Stimulated activated CD8-positive, alpha-beta memory T cell treated with anti-CD3 and anti-CD28 coated beads, Interleukin-12 subunit alpha, Interleukin-12 subunit beta, amount 100 ng/mL, for 4 hours (primary cell): ENCODE data around the gene MTM1.

Experiments
- DNase-seq: peaks from one replicate; pipeline ENCODE4 v3.0.0-alpha.2; 2020; ENCODE audit warnings: low read depth

Gene MTM1

DNA sequence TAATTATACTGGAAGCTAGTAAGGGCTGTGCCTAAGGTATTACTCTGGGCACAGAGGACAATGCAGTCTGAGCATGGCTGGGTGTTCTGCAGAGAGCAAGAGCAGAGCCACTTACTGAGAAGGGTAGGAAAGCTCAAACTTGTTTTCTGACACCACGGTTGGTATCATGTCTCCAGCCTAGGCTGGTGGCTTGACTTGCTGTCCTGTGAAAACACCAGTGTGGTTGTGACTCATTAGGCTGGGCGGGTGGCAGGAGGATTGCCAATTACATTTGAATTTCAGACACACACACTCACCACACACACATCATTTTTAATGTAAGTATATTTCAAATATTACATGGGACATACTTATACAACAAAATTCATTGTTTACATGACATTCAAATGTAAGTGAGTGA lies 19.7 kb upstream of the MTM1 start:
- no peak for DNase-seq

DNA sequence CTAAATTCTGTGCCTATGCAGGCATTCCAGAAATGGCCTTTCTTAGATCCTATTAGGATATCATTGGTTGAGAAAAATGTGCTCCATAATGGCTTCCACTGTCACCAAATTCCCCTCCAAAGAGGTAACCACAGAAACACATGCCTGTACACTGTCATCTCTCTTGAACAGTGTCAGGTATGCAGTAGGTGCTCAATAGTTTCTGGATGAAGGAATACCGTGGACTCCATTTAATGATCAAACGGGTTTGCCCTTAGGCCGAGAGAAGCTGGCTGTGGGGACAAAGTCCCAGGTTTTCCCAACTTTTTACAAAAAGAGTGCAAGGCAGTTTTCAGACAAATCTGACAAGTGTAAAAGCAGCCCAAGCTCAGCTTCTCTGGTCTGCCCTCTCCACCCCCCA lies 16.5 kb upstream of the MTM1 start:
- DNase-seq = no peak

DNA sequence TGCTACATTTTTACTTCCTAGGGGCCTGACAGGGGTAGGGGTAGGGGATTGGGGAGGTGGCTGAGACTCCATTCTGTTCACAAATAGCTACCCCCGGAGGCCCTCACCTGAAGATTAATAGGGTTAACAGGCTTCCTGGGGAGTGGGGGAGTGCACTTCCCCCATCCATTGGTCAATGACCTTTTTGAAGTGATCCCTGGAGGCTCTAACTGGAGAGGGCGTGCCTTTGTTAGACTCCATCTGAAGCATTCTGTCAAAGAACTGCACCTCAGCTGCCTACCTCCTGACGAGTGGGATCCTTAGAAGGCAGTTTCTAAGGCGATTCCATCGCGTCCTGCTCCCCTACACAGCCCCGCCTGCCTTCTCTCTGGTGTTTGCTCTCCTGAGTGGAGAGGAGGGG lies 10.0 kb upstream of the MTM1 start:
- no peak for DNase-seq

DNA sequence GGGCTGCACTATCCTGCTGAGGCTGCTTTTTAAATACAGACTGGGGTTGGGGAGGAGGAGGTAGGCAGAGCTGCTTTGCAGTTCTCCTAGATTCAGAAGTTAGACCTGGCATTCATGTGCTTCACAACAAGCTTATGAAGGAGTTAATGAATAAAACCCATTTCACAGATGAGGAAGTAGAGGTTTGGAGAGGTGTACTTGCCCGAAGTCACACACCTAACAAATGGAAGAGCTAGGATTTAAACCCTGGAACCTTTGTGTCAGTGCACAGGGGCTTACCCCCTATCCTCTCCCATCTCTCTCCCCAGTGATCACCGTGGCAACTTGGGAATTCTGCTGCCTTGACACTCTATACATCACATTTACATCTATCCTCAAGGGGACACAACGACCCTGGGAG lies 3.6 kb upstream of the MTM1 start:
- no peak for DNase-seq

DNA sequence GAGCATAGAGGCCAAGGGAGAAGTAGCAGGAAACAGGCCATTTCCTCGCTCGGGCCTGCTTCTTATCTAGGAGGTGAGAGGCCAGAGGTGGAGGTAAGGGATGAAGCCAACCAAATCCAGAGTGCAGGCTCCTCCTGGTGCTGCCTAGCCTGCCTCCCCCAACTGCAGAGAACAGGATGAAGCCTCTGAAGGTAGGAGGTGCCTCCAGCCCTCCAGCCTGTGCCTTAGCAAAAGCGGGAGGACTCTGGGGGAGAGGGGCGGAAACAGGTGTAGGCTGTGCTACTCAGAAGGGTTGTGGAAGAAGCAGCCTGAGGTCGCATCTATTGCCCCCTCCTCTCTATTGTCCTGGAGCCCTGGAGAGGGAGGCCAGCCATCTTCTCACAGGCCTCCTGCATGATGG lies 2.9 kb upstream of the MTM1 start:
- no peak for DNase-seq

DNA sequence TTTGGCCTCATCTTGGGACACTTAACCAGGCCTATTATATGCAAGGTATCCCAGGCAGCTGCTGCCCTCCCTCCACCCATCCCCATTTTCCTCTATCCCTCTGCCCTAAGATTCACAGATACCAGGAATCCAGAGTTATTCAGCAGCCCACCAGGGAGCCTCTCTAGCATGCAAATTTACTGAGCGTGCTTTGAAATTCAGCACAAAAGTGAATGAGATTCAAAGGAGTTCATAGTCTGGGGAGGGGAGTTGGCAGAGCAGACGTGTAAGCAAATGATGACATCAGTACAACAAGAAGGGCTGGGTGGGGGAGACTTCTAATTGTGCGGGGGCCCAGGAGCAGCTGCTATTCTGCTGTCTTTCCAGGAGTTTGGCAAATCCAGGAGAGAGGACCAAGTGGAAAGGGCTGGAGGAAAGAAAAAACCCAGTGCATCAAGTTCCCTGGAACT lies 1.7 kb upstream of the MTM1 start:
- no peak for DNase-seq

DNA sequence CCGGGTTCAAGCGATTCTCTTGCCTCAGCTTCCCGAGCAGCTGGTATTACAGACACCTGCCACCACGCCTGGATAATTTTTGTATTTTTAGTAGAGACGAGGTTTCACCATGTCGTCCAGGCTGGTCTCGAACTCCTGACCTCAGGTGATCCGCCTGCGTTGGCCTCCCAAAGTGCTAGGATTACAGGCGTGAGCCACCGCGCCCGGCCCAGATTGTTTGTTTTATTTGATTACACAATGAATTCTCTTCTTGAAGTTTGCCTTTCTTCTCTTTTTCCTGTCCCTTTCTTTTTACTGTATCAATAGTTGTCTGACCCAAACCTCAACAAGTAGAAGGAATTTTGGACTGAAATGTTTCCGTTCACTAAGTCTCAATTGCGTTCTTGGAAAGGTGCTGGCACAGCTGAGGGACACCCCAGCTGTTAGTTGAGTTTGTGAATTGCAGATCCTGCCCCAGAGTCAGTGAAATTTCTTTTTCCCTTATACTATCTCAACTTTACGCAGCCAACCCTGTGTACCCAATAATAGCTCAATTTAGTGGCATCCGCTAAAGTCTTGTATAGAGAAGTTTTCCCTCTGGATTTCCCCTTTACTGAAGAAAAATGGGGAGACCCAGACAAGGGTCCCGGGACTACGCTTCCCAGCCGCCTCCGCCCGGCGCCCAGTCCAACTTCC lies 639 bp upstream of the MTM1 start:
- no peak for DNase-seq

DNA sequence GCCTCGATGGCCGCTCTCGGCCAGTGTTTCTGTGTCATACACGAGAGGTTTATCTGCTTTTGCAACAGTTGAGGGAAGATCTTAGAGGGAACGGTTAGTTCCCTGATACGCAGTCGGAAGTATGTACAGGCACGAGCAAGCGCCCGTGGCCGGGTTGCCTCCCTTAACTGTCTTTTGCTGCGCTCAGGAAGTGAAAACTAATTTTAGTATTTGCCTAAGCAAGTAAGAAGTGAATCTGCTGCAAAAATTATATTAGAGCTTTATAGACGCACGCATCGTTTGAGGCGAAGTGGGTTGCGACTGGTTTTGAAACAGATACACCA lies 695 bp downstream of the MTM1 start:
- no peak for DNase-seq

DNA sequence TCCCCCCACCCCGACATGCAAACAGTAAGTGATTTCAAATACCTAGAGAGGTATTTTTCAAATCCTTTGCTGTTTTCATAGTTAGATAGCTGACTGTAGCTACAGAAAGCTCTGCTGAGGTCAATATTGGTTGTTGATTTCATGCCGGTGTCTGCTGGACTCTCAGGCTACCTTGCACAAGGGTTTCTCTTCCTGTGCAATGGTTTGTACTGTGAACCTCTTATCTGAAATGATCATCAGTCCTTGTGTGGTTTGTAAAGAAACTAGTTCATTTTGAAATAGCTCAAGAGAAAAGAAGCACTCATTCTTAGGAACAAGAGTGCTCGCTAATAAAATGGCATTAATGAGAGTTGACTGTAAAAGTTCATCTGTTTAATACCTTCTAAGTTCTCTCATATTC lies 2.1 kb downstream of the MTM1 start:
- DNase-seq = no peak

DNA sequence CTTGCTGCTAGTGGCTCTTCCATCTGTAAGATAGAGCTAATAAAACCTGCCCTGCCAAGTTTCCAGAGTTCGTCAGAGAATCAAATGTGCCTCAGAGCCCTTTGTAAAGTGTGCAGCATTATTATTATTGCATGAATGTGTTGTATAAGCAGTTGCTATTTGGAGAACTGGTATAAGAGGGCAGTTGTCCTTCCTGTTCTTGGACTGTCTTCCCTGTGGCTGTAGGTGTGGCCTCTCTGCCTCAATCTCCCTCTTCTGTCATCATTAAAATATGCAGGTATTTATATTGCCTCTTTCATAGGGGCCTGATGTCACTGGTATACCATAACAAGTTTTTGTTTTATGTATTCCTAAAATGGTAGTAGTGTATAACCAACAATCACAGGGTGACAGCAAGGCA lies 3.8 kb downstream of the MTM1 start:
- DNase-seq = no peak

DNA sequence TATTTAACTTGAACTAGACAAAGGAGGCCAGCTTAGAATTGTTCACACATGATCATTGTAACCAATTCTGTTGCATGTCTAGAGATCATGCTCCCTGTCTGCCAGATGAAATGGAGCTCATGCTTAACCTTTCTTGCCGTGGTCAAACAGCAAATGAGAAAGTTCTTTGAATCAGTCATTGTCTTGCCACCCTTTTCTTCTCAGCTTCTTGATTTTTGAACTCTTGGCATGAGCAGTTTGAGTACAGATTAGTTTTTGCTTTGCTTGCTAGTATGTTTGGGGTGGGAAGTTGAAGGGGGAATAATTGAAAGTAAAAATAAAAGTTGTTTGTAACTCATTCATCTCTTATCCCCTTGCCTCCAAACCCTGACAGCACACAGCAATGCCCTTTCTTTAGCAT lies 4.7 kb downstream of the MTM1 start:
- no peak for DNase-seq

DNA sequence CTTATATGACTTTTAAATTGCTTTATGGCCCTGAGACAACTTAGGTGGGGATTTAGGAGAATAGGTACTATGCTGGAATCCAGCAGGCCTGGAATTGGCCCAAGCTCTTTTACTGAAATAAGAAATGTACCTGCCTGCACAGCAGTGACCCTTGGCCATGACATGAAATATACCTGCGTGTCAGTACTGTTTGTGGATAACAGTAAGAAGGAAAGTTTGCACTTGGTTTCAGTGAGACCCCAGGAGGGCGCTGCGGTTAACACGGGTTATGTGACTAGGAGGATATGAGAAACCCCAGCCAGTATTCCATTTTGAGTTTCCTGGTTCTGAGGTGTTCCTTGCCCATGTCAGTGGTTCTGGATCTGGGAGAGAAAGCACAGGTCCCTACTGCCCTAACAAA lies 5.3 kb downstream of the MTM1 start:
- DNase-seq = no peak

DNA sequence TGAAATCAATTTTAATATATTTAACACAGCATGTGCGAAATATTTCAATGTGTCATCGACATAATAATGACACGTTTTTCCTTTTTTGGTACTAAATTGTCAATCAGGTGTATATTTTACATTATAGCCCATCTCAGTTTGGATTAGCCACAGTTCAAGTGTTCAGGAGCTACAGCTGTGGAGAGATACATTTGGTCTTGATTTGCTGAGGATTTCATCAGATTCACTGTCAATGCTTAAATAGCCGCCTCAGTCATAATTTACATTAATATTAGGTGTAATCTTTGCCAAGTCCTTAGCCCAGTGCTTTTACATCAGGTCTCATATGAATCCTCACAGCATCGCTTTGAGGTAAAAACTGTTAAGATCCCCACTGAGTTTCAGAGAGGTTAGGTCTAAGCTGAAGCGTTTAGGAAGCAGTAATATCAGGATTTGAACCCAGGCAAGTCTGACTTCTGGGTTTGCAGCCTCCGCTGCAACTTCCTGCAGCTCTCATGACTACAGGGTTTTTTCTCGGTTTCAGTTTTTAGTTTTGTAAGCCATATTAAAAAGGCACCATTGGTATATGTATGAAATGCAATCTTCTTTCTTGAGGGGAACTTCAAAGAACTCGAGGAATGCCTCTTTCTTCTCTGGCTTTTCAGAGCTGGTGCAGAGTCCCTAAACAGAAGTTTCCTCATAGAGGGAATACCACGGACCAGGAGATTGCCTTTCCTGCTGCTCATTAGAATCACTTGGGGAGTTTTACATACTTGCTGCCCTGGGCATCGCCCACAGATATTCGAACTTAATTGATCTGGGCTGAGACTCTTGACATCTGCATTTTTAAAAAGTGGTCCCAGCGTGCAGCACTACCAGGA lies 6.4 kb downstream of the MTM1 start:
- DNase-seq = no peak

DNA sequence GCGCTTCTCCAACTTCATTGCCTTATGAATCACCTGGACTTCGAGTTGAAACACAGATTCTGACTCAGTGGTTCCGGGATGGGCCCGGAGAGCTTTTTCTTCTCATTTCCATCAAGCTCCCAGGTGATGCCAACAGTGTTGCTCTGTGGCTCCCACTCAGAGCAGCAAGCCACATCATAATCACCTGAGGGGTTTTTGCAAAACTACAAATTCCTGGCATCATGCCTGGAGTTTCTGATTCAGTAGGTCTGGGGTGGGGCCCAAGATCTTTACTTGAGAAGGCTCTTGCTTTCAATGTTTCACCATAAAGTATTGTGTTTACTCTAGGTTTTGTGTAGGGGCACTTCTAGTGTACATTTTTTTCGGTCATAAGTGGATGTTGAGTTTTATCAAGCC lies 7.0 kb downstream of the MTM1 start:
- peak; percentile 14 for DNase-seq

DNA sequence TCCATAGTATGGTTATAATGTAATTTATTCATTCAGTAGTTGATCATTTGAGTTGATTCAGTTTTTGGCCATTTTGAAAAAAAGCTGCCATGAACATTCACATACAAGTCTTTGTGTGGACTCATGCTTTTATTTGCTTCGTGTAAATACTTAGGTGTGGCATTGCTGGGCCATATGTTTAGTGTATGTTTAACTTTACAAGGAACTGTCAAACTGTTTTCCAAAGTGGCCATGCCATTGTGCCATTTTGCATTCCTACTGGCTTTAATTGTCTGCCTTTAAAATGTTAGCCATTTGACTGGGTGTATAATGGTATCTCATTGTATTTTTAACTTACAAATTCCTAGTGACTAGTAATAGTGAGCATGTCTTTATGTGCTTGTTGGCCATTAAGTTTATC lies 8.8 kb downstream of the MTM1 start:
- no peak for DNase-seq

DNA sequence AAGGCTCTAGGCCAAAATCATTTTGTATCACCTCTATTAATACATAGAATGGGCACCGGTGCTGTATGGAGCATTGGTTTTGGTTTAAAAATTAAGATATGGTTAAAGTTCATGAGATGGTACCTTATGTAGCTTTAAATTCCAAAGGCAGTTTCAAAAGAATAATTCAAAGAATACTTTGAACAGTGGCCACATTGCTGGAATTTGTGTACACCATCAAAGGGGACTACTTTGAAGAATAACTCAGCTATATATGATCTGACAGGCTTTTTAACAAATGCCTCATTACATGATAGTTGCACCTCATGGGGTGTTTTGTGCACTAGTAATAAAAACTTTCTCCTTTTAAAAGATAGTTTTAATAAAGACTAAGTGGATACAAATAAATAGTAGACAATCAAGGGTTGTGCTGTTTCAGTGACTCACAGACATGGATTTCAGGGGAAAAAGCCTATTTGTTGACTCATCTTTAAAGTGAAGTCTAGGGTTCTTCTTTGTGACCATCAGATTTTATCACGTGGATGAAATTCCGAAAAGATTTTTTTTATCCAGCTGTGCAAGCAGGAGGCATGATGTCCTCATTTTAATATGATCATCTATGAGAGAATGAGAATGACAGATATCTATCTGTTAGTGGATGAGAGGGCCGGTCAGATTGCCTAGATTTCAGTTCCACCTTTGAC lies 12.8 kb downstream of the MTM1 start:
- DNase-seq = no peak

DNA sequence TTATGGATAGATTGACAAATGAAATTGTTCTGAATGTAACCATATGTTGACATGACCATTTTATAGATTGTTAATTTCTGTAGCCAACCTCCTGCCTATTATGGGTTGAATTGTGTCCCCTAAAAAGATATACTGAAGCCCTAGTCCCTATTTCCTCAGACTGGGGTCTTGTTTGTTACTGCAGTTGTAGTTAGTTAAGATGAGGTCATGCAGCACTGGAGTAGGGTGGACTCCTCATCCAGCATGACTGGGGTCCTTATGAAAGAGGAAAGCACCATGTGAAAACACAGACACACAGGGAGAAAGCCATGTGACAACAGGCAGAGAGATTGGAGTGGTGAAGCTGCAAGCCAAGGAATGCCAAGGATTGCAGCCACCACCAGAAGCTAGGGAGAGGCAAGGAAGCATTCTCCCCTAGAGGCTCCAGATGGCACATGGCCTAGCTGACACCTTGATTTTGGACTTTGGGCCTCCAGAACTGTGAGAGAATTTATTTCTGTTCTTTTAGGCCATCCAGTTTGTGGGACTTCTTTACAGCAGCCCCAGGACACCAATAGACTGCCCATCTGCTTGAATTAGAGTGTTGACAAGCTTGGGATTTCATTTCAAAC lies 14.0 kb downstream of the MTM1 start:
- DNase-seq = no peak

DNA sequence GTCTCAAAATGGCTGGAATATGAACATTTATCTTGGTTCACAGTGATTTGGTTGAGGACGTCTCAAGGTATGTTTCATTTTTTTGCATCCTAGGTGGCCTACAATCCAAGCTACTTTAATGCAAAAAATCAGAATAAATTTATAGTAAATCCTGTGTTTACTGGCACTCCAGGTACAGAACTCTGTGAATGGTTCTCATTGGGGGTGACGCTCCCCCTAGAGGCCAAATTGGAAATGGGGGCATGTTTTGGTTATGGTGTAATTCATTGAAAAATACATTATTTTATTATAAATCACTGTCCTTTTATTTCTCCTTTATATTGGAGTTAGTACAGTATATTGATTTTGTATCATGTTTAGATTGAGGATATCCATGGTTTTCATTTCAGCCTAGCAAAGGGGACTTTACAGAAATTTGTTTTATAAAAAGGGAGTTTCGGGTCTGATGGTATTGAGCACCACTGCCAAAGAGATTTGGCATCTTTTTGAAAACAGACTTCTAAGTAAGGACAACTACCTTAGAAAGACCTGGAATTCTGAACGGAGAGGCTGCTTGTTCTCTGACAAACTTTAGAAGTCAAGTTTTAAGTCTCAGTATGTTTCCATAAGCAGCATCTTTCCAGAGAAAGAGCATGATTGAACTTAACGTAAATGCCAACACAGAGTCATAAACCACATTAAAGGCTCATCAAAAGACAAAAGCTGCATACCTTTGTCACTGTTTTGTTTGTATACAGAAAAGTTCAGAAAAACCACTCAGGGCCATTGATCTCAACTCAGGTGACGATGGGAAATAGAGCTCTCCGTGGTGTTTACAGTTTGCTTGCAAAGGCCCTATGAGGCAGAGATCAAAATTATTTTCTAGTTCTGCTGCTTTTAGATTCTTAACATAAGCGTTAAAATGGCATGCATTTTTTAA lies 19.4 kb downstream of the MTM1 start:
- DNase-seq = no peak

DNA sequence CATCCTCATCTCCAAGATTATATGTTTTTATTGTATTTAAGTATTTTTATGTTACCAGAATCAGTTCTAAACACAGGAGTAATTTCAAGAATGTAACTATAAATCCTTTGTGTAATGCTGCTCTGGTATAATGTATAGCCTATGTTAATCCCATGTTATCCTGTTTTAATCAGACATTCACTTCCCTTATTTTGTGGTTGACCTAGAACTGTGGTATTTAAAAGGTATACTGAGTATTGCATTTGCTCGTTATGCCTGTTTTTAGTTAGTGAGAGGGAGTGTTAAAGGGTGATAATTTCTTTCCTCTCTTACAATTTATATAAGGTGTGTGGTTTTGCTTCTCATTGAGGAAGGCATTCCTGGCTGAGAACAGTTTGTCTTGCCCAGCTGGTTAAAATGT lies 26.2 kb downstream of the MTM1 start:
- no peak for DNase-seq

DNA sequence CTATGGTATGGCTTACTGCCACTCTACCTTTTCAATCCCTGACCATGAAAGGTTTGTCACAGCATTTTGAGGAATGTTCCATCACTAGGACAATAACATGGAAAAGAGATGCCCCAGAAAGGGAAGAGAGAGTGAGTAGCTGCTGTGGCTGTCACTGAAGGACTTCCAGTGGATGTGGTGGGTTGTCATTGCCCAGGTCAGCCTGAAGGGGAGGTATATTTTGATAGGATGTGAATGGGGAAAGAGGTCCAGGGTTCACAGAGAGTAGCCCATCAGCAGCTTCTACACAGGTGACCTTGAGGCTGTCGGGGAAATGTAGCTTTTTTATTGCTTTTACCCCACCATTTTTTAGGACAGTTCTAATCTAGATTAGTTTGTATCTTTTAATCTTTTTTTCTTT lies 30.8 kb downstream of the MTM1 start:
- no peak for DNase-seq

DNA sequence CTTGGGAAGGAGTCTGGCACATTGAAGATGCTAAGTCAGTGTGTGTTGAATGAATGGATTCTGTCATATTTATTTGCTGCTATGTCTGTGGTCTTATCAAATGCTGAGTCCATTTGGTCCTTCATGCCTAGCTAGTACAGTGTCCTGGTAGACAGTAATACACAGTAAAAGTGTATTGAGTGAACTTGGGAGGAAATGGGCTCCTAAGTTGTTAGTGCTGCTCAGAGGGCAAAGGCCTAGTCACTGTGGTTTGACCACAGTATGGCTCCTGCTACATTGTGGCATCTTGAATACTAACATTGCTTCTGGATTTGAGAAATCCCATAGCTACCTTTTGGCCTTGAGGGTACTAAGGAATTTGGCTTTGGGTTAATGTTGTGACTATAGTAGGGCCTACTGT lies 33.9 kb downstream of the MTM1 start:
- no peak for DNase-seq

DNA sequence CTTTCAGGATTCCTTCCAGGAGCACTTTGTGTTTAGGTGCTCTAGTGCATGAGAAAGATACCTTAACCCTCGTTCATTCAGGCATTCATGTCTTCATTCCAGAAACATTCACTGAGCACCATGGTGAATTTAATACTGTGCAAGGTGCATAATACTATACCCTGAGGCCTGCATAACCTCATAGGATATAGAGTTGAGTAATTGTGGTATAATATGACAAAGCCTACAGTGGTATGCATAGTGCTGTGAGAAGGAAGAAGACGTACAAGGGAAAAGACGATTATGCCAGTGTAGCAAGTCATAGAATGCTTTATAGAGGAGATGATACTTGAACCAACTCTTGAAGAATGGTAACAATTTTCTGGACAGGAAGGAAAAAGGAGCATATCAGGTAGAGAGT lies 34.3 kb downstream of the MTM1 start:
- DNase-seq = no peak
